LNCAP (cell line): Measurements from ENCODE around the gene MAJIN.

Source experiments
- CTCF ChIP-seq: fragments of 450-650 bp; IDR thresholded peaks from 2 replicates; pipeline ENCODE4 v1.5.1; 2017; ENCODE audit warnings: mild to moderate bottlenecking

The MAJIN gene

GRCh38 chr11:64898076-64898445 is 73.8 kb downstream of the MAJIN start:
- no peak for TF ChIP-seq CTCF

- TF ChIP-seq CTCF, result no peak
Measured at GRCh38 chr11:64897381-64898075, 74.4 kb downstream of the MAJIN start.

GRCh38 chr11:64896448-64897022 is 75.4 kb downstream of the MAJIN start:
- TF ChIP-seq CTCF, result no peak

- TF ChIP-seq CTCF, result no peak
Measured at GRCh38 chr11:64894812-64895452, 77.0 kb downstream of the MAJIN start.

- peak; percentile 93 for TF ChIP-seq CTCF
Measured at GRCh38 chr11:64894070-64894811, 77.7 kb downstream of the MAJIN start.

GRCh38 chr11:64893194-64894069 is 78.5 kb downstream of the MAJIN start:
- no peak for TF ChIP-seq CTCF

GRCh38 chr11:64892838-64893193 is 79.1 kb downstream of the MAJIN start:
- no peak for TF ChIP-seq CTCF
